ENCODE results near the gene UNC50. TPM values are rescaled to one million over a fixed set of nuclear protein-coding genes. Genes with fewer than 3 reads are reported as not detected.

UNC50 gene
- polyA plus RNA-seq, 1 donor from 2014 or later, result 111 TPM

DNA sequence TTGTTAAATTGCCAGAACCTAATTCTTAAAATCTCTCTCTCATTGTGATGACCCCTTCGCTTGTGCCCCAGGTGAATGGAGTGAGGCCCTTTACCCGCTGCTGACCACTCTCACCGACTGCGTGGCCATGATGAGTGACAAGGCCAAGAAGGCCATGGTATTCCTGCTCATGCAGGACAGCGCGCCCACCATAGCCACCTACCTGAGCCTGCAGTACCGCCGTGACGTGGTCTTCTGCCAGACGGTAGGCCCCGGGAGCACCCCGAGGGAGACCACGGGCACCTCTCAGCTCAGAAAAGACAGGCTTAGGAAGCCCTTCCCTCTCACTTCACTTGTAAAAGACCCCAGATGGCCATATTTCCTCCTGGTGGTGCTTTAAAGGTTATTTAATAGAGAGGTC is 45.0 kb upstream of the UNC50 start:
- Histone ChIP-seq H3K4me3 (ENCODE audit: low read length) (no peak overlapping the region), H4K20me1 (ENCODE audit: insufficient read depth) (no peaks in the 10 kb centered on the region), H3K4me2 (ENCODE audit: low read length) (no peak overlapping the region), H3K9me3 (ENCODE audit: low read length) (no peaks in the 10 kb centered on the region), H3K9me2 (ENCODE audit: insufficient read depth, low read length) (no peaks in the 10 kb centered on the region), H3K27ac (ENCODE audit: low read length) (no peak overlapping the region), H3K9ac (ENCODE audit: low read length) (no peak overlapping the region), H3K36me3 (ENCODE audit: insufficient read depth, low read length) (peaks cover 8% of the 10 kb centered on the region), H3K27me3 (ENCODE audit: insufficient read depth, low read depth, low read length) (no peaks in the 10 kb centered on the region), H3K79me2 (replicated peaks; ENCODE audit: insufficient read depth, low read length) (no peaks in the 10 kb centered on the region), H3F3A (ENCODE audit: insufficient read depth, low read length, poor library complexity, severe bottlenecking) (no peaks in the 10 kb centered on the region), H2AFZ (ENCODE audit: low read depth, low read length) (no peak overlapping the region)
- TF ChIP-seq SMC3 (conservative IDR thresholded peaks at IDR 0.05; ENCODE audit: poor library complexity) (no peak), RAD21 (conservative IDR thresholded peaks at IDR 0.05) (no peak), TAF1 (IDR thresholded peaks at IDR 0.05; ENCODE audit: low read depth) (no peak), MXI1 (conservative IDR thresholded peaks at IDR 0.05; ENCODE audit: poor library complexity, severe bottlenecking) (no peak), EZH2 (IDR thresholded peaks at IDR 0.05; ENCODE audit: borderline replicate concordance, insufficient read depth, low read length, poor library complexity, severe bottlenecking) (no peak), EP300 (conservative IDR thresholded peaks at IDR 0.05; ENCODE audit: poor library complexity, severe bottlenecking) (no peak)
- TF ChIP-seq, protein P1, sequence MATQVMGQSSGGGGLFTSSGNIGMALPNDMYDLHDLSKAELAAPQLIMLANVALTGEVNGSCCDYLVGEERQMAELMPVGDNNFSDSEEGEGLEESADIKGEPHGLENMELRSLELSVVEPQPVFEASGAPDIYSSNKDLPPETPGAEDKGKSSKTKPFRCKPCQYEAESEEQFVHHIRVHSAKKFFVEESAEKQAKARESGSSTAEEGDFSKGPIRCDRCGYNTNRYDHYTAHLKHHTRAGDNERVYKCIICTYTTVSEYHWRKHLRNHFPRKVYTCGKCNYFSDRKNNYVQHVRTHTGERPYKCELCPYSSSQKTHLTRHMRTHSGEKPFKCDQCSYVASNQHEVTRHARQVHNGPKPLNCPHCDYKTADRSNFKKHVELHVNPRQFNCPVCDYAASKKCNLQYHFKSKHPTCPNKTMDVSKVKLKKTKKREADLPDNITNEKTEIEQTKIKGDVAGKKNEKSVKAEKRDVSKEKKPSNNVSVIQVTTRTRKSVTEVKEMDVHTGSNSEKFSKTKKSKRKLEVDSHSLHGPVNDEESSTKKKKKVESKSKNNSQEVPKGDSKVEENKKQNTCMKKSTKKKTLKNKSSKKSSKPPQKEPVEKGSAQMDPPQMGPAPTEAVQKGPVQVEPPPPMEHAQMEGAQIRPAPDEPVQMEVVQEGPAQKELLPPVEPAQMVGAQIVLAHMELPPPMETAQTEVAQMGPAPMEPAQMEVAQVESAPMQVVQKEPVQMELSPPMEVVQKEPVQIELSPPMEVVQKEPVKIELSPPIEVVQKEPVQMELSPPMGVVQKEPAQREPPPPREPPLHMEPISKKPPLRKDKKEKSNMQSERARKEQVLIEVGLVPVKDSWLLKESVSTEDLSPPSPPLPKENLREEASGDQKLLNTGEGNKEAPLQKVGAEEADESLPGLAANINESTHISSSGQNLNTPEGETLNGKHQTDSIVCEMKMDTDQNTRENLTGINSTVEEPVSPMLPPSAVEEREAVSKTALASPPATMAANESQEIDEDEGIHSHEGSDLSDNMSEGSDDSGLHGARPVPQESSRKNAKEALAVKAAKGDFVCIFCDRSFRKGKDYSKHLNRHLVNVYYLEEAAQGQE (IDR thresholded peaks at IDR 0.05; ENCODE audit: borderline replicate concordance), result no peak
- TF ChIP-seq, protein P2, sequence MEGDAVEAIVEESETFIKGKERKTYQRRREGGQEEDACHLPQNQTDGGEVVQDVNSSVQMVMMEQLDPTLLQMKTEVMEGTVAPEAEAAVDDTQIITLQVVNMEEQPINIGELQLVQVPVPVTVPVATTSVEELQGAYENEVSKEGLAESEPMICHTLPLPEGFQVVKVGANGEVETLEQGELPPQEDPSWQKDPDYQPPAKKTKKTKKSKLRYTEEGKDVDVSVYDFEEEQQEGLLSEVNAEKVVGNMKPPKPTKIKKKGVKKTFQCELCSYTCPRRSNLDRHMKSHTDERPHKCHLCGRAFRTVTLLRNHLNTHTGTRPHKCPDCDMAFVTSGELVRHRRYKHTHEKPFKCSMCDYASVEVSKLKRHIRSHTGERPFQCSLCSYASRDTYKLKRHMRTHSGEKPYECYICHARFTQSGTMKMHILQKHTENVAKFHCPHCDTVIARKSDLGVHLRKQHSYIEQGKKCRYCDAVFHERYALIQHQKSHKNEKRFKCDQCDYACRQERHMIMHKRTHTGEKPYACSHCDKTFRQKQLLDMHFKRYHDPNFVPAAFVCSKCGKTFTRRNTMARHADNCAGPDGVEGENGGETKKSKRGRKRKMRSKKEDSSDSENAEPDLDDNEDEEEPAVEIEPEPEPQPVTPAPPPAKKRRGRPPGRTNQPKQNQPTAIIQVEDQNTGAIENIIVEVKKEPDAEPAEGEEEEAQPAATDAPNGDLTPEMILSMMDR (IDR thresholded peaks at IDR 0.05; ENCODE audit: poor library complexity, severe bottlenecking), result no peak

- Histone ChIP-seq H4K20me1 (ENCODE audit: insufficient read depth) (no peaks in the 10 kb centered on the region), H3K9me3 (ENCODE audit: low read length) (no peaks in the 10 kb centered on the region), H3F3A (ENCODE audit: insufficient read depth, low read length, poor library complexity, severe bottlenecking) (no peaks in the 10 kb centered on the region), H3K27me3 (ENCODE audit: insufficient read depth, low read depth, low read length) (no peaks in the 10 kb centered on the region), H3K4me3 (ENCODE audit: low read length) (no peak overlapping the region), H2AFZ (ENCODE audit: low read depth, low read length) (no peak overlapping the region), H3K4me2 (ENCODE audit: low read length) (no peak overlapping the region), H3K9ac (ENCODE audit: low read length) (no peak overlapping the region), H3K79me2 (replicated peaks; ENCODE audit: insufficient read depth, low read length) (no peaks in the 10 kb centered on the region), H3K27ac (ENCODE audit: low read length) (no peak overlapping the region), H3K9me2 (ENCODE audit: insufficient read depth, low read length) (no peaks in the 10 kb centered on the region), H3K36me3 (ENCODE audit: insufficient read depth, low read length) (peaks cover 4% of the 10 kb centered on the region)
- TF ChIP-seq POLR2AphosphoS5 (IDR thresholded peaks at IDR 0.05) (no peak), TAF1 (IDR thresholded peaks at IDR 0.05; ENCODE audit: low read depth) (no peak), SMC3 (conservative IDR thresholded peaks at IDR 0.05; ENCODE audit: poor library complexity) (no peak), EZH2 (IDR thresholded peaks at IDR 0.05; ENCODE audit: borderline replicate concordance, insufficient read depth, low read length, poor library complexity, severe bottlenecking) (no peak)
- TF ChIP-seq, protein P1 (IDR thresholded peaks at IDR 0.05; ENCODE audit: borderline replicate concordance), result no peak
These were observed 43.8 kb upstream of the UNC50 start for GRCh38 chr2:98564541-98565132.

Data from neural cell (in vitro differentiated cells).